ENCODE data around the gene ADAM15. TPM values are rescaled to one million over a fixed set of nuclear protein-coding genes. Genes with fewer than 3 reads are reported as not detected.

ADAM15 gene
- total and polyA plus RNA-seq, 5 donors from 2014 or later, result 9.8 to 31.5 (median 20.6) TPM

DNA sequence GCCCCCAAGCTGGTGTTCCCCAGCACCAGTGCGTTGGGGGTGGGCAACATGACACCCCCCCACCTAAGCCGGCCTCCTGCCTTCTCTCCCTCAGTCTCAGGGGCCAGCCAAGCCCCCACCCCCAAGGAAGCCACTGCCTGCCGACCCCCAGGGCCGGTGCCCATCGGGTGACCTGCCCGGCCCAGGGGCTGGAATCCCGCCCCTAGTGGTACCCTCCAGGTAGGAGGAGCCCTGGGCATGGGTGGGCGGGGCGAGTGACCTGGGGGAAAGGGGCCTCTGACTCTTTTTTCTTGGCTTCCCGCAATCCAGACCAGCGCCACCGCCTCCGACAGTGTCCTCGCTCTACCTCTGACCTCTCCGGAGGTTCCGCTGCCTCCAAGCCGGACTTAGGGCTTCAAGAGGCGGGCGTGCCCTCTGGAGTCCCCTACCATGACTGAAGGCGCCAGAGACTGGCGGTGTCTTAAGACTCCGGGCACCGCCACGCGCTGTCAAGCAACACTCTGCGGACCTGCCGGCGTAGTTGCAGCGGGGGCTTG, 11.1 kb downstream of the ADAM15 start:
- no peak for DNase-seq
- ATAC-seq (ENCODE audit: low read depth in 2 of 2), result no peak
- H3K27ac Mint-ChIP-seq, result peak overlapping the region in 1 of 3 donors; percentile 80
- no peaks in the 10 kb centered on the region for H3K27me3 Mint-ChIP-seq
- H3K4me3 Mint-ChIP-seq, result peak overlapping the region in 3 of 4 donors; percentile 87 to 95 (median 91)
- no peaks in the 10 kb centered on the region for H3K36me3 ChIP-seq (ENCODE audit: control insufficient read depth, insufficient read depth, low read length)
- peaks cover 9 to 41% (median 23%) of the 10 kb centered on the region in 4 donors for H3K4me1 Mint-ChIP-seq
- H3K4me1 ChIP-seq (ENCODE audit: control insufficient read depth, insufficient read depth, low read length, poor library complexity, severe bottlenecking), result peaks cover 41% of the 10 kb centered on the region
- H3K9me3 Mint-ChIP-seq, result no peaks in the 10 kb centered on the region
- H3K9me3 ChIP-seq (ENCODE audit: control insufficient read depth in 2 of 2, low read length in 2 of 2), result no peaks in the 10 kb centered on the region
- no peaks in the 10 kb centered on the region for H3K27me3 ChIP-seq (ENCODE audit: control insufficient read depth, insufficient read depth, low read length)
- H3K27ac ChIP-seq (ENCODE audit: insufficient read depth, low read length, poor library complexity, severe bottlenecking), result no peak overlapping the region
- peaks cover 10% of the 10 kb centered on the region for H3K36me3 Mint-ChIP-seq
- H3K4me3 ChIP-seq (ENCODE audit: low read depth, low read length), result no peak overlapping the region

GRCh38 chr1:155062702-155063411, 11.7 kb downstream of the ADAM15 start:
- Mint-ChIP-seq H3K27me3 (no peaks in the 10 kb centered on the region), H3K4me3 (peak overlapping the region; percentile 87 to 95 (median 91)), H3K27ac (peak overlapping the region in 2 of 3 donors; percentile 73 to 87), H3K4me1 (peaks cover 9 to 41% (median 23%) of the 10 kb centered on the region in 4 donors), H3K9me3 (no peaks in the 10 kb centered on the region), H3K36me3 (peaks cover 6% of the 10 kb centered on the region)
- Histone ChIP-seq H3K4me3 (ENCODE audit: low read depth, low read length) (peak overlapping the region; percentile 84), H3K9me3 (ENCODE audit: control insufficient read depth in 2 of 2, low read length in 2 of 2) (no peaks in the 10 kb centered on the region), H3K27me3 (ENCODE audit: control insufficient read depth, insufficient read depth, low read length) (no peaks in the 10 kb centered on the region), H3K27ac (ENCODE audit: insufficient read depth, low read length, poor library complexity, severe bottlenecking) (no peak overlapping the region), H3K36me3 (ENCODE audit: control insufficient read depth, insufficient read depth, low read length) (no peaks in the 10 kb centered on the region), H3K4me1 (ENCODE audit: control insufficient read depth, insufficient read depth, low read length, poor library complexity, severe bottlenecking) (peaks cover 41% of the 10 kb centered on the region)
- ATAC-seq (ENCODE audit: low read depth in 2 of 2) (peak; percentile 26 to 27), DNase-seq (peak; percentile 49 to 76 (median 56))

DNA sequence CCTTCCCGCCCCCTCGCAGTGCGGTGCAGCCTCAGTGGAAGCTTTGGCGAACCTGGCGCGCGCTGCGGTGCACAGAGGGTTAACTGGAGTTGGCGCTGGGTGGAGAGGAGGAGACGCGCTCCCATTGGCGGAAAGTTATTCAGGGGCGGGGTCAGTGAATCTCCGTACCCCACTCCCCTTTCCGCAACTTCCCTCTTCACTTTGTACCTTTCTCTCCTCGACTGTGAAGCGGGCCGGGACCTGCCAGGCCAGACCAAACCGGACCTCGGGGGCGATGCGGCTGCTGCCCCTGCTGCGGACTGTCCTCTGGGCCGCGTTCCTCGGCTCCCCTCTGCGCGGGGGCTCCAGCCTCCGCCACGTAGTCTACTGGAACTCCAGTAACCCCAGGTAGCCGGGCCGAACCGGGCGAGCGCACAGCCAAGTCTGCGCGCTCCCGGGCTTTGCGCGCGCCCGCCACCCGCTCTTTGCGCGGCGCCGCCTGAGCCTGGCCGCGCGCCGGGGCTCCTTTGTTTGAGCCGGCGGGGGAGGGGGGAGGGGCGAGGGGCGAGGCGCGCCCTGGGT, 12.5 kb downstream of the ADAM15 start, which contains the start of gene EFNA4:
Gene EFNA4 (plus strand): TSS at position 191 of the 561 bp plus-strand sequence. CDS start 84 bp downstream, at position 275.
- peaks cover 41% of the 10 kb centered on the region for H3K4me1 ChIP-seq (ENCODE audit: control insufficient read depth, insufficient read depth, low read length, poor library complexity, severe bottlenecking)
- no peaks in the 10 kb centered on the region for H3K9me3 ChIP-seq (ENCODE audit: control insufficient read depth in 2 of 2, low read length in 2 of 2)
- peak; percentile 78 to 93 (median 86) for DNase-seq
- H3K4me3 Mint-ChIP-seq, result peak within 1 kb of the TSS; percentile 91 to 97 (median 94)
- H3K36me3 Mint-ChIP-seq, result peaks cover 10% of the 10 kb centered on the region
- peak within 1 kb of the TSS; percentile 26 to 87 (median 73) for H3K27ac Mint-ChIP-seq
- H3K27me3 Mint-ChIP-seq, result no peaks in the 10 kb centered on the region
- no peaks in the 10 kb centered on the region for H3K27me3 ChIP-seq (ENCODE audit: control insufficient read depth, insufficient read depth, low read length)
- peak; percentile 86 for ATAC-seq (ENCODE audit: low read depth in 2 of 2)
- peaks cover 9 to 44% (median 23%) of the 10 kb centered on the region in 4 donors for H3K4me1 Mint-ChIP-seq
- peak within 1 kb of the TSS; percentile 61 for H3K27ac ChIP-seq (ENCODE audit: insufficient read depth, low read length, poor library complexity, severe bottlenecking)
- H3K9me3 Mint-ChIP-seq, result no peaks in the 10 kb centered on the region
- peaks cover 3% of the 10 kb centered on the region for H3K36me3 ChIP-seq (ENCODE audit: control insufficient read depth, insufficient read depth, low read length)
- H3K4me3 ChIP-seq (ENCODE audit: low read depth, low read length), result peak within 1 kb of the TSS; percentile 84

DNA sequence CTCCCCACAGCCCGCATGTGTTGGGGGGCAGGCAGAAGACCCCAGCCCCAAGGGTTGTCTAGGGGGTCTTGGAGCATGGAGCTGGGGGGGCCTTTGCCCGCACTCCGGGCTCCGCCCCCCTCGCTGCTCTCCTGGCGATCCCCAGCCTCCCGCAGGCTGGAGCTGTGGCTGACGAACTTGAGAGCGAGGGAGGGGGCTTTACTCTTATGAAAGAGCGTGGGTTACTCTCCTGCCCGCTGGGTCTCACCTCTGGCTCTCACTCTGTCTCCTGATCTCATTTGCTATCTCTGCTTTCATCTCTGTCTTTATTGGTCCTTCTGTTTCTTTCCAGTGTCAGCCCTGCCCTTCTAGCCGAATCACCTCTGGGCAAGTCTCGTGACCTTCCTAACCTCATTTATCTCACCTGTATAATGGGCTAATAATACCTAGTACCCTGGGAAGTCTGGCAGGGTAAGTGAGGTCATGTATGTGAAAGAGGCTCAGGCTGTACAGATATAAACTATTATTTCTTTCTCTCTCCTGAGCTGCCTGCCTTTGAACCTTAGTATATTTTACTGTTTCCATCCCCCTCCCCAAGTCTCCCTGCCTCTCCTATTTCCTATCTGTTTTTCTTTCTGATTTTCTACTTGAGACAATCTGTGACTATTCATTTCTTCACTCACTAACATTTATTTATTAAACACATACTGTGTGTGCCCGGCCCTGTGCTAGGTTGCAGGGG, 13.2 kb downstream of the ADAM15 start:
- peak overlapping the region; percentile 75 for H3K4me3 ChIP-seq (ENCODE audit: low read depth, low read length)
- H3K27me3 Mint-ChIP-seq, result no peaks in the 10 kb centered on the region
- H3K4me1 ChIP-seq (ENCODE audit: control insufficient read depth, insufficient read depth, low read length, poor library complexity, severe bottlenecking), result peaks cover 41% of the 10 kb centered on the region
- no peaks in the 10 kb centered on the region for H3K9me3 ChIP-seq (ENCODE audit: control insufficient read depth in 2 of 2, low read length in 2 of 2)
- H3K27me3 ChIP-seq (ENCODE audit: control insufficient read depth, insufficient read depth, low read length), result no peaks in the 10 kb centered on the region
- H3K36me3 ChIP-seq (ENCODE audit: control insufficient read depth, insufficient read depth, low read length), result peaks cover 9% of the 10 kb centered on the region
- H3K9me3 Mint-ChIP-seq, result no peaks in the 10 kb centered on the region
- peaks cover 14% of the 10 kb centered on the region for H3K36me3 Mint-ChIP-seq
- peak overlapping the region; percentile 85 to 97 (median 90) for H3K4me3 Mint-ChIP-seq
- H3K27ac ChIP-seq (ENCODE audit: insufficient read depth, low read length, poor library complexity, severe bottlenecking), result peak overlapping the region; percentile 61
- ATAC-seq (ENCODE audit: low read depth in 2 of 2) (no peak), DNase-seq (peak in 1 of 3 donors; percentile 20)
- peaks cover 9 to 48% (median 23%) of the 10 kb centered on the region in 4 donors for H3K4me1 Mint-ChIP-seq
- peak overlapping the region; percentile 26 to 87 (median 27) for H3K27ac Mint-ChIP-seq

- peak overlapping the region in 2 of 3 donors; percentile 26 to 27 for H3K27ac Mint-ChIP-seq
- peaks cover 9 to 51% (median 23%) of the 10 kb centered on the region in 4 donors for H3K4me1 Mint-ChIP-seq
- H3K9me3 Mint-ChIP-seq, result no peaks in the 10 kb centered on the region
- H3K4me3 ChIP-seq (ENCODE audit: low read depth, low read length), result no peak overlapping the region
- H3K36me3 ChIP-seq (ENCODE audit: control insufficient read depth, insufficient read depth, low read length), result peaks cover 9% of the 10 kb centered on the region
- no peak overlapping the region for H3K27ac ChIP-seq (ENCODE audit: insufficient read depth, low read length, poor library complexity, severe bottlenecking)
- peaks cover 14% of the 10 kb centered on the region for H3K36me3 Mint-ChIP-seq
- ATAC-seq (ENCODE audit: low read depth in 2 of 2) (no peak), DNase-seq (no peak)
- H3K27me3 Mint-ChIP-seq, result no peaks in the 10 kb centered on the region
- H3K4me1 ChIP-seq (ENCODE audit: control insufficient read depth, insufficient read depth, low read length, poor library complexity, severe bottlenecking), result peaks cover 43% of the 10 kb centered on the region
- peak overlapping the region; percentile 85 to 97 (median 90) for H3K4me3 Mint-ChIP-seq
- no peaks in the 10 kb centered on the region for H3K27me3 ChIP-seq (ENCODE audit: control insufficient read depth, insufficient read depth, low read length)
- no peaks in the 10 kb centered on the region for H3K9me3 ChIP-seq (ENCODE audit: control insufficient read depth in 2 of 2, low read length in 2 of 2)
Measured at GRCh38 chr1:155064832-155065429, 13.8 kb downstream of the ADAM15 start.

DNA sequence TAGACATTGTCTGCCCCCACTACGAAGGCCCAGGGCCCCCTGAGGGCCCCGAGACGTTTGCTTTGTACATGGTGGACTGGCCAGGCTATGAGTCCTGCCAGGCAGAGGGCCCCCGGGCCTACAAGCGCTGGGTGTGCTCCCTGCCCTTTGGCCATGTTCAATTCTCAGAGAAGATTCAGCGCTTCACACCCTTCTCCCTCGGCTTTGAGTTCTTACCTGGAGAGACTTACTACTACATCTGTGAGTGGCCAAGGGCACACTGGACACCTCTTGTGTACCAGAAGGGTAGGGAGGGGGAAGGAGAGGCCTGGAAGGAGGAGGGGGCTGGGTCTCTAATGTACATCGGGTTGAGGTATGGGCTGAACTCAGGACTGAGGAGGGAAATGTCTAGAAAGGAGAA, 15.7 kb downstream of the ADAM15 start:
- H3K4me1 ChIP-seq (ENCODE audit: control insufficient read depth, insufficient read depth, low read length, poor library complexity, severe bottlenecking), result peaks cover 52% of the 10 kb centered on the region
- H3K27me3 Mint-ChIP-seq, result no peaks in the 10 kb centered on the region
- H3K4me3 Mint-ChIP-seq, result peak overlapping the region in 1 of 4 donors; percentile 69
- H3K4me3 ChIP-seq (ENCODE audit: low read depth, low read length), result no peak overlapping the region
- ATAC-seq (ENCODE audit: low read depth in 2 of 2), result no peak
- DNase-seq, result no peak
- H3K27ac ChIP-seq (ENCODE audit: insufficient read depth, low read length, poor library complexity, severe bottlenecking), result no peak overlapping the region
- no peaks in the 10 kb centered on the region for H3K9me3 Mint-ChIP-seq
- H3K9me3 ChIP-seq (ENCODE audit: control insufficient read depth in 2 of 2, low read length in 2 of 2), result no peaks in the 10 kb centered on the region
- H3K4me1 Mint-ChIP-seq, result peaks cover 9 to 54% (median 21%) of the 10 kb centered on the region in 4 donors
- peaks cover 14% of the 10 kb centered on the region for H3K36me3 Mint-ChIP-seq
- H3K36me3 ChIP-seq (ENCODE audit: control insufficient read depth, insufficient read depth, low read length), result peaks cover 9% of the 10 kb centered on the region
- H3K27me3 ChIP-seq (ENCODE audit: control insufficient read depth, insufficient read depth, low read length), result no peaks in the 10 kb centered on the region
- peak overlapping the region in 1 of 3 donors; percentile 36 for H3K27ac Mint-ChIP-seq

DNA sequence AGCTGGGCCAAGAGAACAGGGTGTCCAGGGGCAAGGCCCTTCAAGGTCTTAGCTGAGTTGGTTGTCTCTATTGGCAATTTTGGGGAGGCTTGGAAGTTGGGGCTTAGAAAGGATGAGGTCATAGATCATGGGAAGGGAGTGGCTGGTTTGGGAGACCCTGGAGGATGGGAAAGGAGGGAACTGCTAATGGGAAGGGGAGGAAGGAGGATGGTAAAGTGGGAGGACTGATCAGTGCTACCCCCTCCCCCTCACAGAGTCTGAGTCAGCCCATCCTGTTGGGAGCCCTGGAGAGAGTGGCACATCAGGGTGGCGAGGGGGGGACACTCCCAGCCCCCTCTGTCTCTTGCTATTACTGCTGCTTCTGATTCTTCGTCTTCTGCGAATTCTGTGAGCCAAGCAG, 17.5 kb downstream of the ADAM15 start:
- Mint-ChIP-seq H3K27me3 (peaks cover 5% of the 10 kb centered on the region), H3K36me3 (peaks cover 14% of the 10 kb centered on the region), H3K27ac (peak overlapping the region in 1 of 3 donors; percentile 55), H3K9me3 (peaks cover 0 to 2% (median 0%) of the 10 kb centered on the region in 7 donors), H3K4me3 (peak overlapping the region; percentile 19 to 80 (median 32)), H3K4me1 (peaks cover 9 to 49% (median 21%) of the 10 kb centered on the region in 4 donors)
- H3K4me3 ChIP-seq (ENCODE audit: low read depth, low read length), result no peak overlapping the region
- no peaks in the 10 kb centered on the region for H3K9me3 ChIP-seq (ENCODE audit: control insufficient read depth in 2 of 2, low read length in 2 of 2)
- no peak overlapping the region for H3K27ac ChIP-seq (ENCODE audit: insufficient read depth, low read length, poor library complexity, severe bottlenecking)
- peaks cover 9% of the 10 kb centered on the region for H3K36me3 ChIP-seq (ENCODE audit: control insufficient read depth, insufficient read depth, low read length)
- no peaks in the 10 kb centered on the region for H3K27me3 ChIP-seq (ENCODE audit: control insufficient read depth, insufficient read depth, low read length)
- no peak for DNase-seq
- no peak for ATAC-seq (ENCODE audit: low read depth in 2 of 2)
- H3K4me1 ChIP-seq (ENCODE audit: control insufficient read depth, insufficient read depth, low read length, poor library complexity, severe bottlenecking), result peaks cover 35% of the 10 kb centered on the region
